NCI-H69 (cell line): ENCODE results near the gene IL12B.
"Not testable (repeated sequence)": the region's sequence is repeated elsewhere in the genome, so short reads cannot be mapped to it uniquely, and the experiment has no call there.

ENCODE experiments used
- DNase-seq: peaks from one replicate; lab custom pipeline; 2025; lab: John Stamatoyannopoulos, UW

IL12B gene

DNA sequence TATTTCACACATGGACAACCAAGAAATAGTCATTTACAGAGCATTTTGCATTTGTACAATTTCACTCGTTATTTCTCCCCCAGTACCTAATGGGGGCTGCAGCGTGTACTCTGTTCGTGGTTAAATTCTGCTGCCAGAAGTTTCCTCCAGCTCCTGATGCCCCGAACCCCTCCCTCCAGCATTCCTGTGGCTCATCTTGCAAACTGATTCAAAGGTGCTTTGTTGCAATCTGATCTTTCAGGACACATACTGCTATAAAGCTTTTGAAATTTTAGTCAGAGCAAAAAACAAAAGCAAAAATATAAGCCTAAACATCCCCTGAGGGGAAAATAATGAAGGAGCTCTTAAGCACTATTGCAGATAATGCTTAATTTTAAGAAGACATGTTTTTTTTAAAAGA is 39.5 kb downstream of the IL12B start:
- DNase-seq = no peak

DNA sequence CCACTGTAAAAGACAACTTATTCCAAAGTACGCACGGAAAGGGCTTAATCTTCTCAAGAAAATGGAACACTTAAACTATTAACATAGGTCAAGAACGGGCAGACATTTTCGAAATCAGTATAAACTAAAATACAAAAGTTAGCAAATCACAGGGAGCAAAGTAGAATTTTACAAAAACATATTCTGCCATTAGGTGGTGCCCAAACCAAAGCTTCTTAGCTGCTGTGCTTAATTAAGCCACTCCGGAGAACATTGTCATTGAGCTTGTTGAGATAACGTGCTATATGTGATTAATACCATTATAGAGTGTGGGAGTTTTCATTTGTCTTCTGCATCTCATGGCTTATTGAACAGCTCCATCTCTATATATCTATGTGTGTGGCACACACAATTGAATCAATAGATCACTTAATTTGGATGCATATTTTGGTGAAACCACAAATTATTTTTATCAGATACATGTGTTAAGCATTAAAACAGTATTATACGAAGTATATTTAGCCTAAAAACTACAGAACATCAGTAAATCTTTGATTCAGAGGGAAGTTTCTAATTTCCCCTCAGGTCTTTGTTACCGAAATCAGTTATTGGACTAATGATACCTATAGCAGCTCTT is 43.8 kb downstream of the IL12B start:
- peak; percentile 66 for DNase-seq

DNA sequence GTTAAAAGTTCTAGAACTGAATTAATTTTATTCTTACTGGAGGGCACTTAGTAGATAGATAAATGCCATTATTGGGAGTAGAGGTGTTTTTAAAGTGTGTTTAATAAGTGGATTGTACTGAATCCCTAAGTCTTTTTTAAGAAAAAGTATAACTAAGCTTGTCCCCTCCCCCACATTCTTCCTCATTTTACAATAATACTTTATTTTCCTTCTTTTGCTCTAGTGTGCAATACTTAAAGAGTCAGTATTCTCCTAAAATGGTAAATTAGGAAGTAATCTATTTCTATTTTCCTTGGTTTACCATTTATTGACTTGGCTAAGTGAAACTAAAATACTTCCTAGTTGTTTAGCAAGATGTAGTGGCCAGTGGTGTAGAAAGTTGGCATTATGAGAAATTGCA is 55.6 kb downstream of the IL12B start:
- no peak for DNase-seq

DNA sequence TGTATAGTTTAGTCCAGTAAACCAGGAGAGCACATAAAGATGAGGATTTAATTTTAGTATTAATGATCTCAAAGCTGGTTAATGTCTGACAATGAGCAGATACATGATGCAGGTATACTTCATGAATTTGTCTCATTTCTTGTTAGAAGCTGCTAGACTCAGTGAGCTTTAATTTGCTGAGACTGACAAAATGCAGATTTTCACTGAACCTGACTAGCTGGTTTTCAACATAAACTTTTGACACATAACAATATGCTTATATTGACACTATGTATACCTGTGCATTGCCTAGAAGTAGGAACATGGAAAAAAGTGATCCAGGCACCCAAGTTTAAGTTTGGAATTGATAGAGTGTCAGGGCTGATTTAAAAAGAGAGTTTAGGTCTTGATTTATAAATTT is 56.4 kb downstream of the IL12B start:
- DNase-seq = no peak

DNA sequence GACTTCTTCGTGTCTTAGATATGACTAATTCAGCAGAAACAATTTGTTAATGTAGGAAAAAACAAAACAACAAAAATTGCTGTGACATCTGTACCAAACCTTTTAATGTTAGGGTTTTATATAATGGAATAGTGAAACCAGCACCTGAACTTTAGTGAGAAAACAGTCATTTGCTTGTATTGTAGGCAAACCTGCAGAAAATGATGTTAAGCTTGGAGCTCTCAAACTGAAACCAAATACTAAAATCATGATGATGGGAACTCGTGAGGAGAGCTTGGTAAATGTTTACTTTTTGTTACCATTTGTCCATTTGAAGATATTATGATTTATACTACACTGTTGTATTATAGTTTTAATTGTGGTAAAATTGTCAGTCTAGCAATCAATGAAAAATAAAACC is 60.6 kb downstream of the IL12B start:
- no peak for DNase-seq

DNA sequence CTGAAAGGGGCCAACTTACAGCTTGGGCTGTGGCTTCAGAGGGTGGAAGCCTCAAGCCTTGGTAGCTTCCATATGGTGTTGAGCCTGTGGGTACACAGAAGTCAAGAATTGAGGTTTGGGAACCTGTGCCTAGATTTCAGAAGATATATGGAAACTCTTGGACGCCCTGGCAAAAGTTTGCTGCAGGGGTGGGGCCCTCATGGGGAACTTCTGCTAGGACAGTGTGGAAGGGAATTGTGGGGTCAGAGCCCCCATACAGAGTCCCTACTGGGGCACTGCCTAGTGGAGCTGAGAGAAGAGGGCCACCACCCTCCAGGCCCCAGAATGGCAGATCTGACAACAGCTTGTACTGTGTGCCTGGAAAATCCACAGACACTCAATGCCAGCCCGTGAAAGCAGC is 63.5 kb downstream of the IL12B start:
- not testable (repeated sequence) for DNase-seq
